HepG2 (cell line): ENCODE data around the gene BAHCC1. TPM values are rescaled to one million over a fixed set of nuclear protein-coding genes. Genes with fewer than 3 reads are reported as not detected.
A peak's percentile ranks its signal among the peaks of the same experiment; 100 is the strongest.

Source experiments
- ATF2 ChIP-seq: sonication (generic); formaldehyde crosslinking; IDR thresholded peaks from 2 replicates; pipeline ENCODE4 v1.4.0; 2020; ENCODE audit warnings: missing genetic modification reagents
- HCFC1 ChIP-seq: fragments of 150-350 bp; IDR thresholded peaks from 2 replicates; pipeline ENCODE4 v1.6.1; 2014; ENCODE audit warnings: low read depth, low read length
- HDAC6 ChIP-seq: fragments of 200-600 bp; sonication (generic); IDR thresholded peaks from 2 replicates; pipeline ENCODE4 v1.7.0; 2017; ENCODE audit warnings: mild to moderate bottlenecking, antibody characterized with exemption, low read length, low read depth
- KMT2A ChIP-seq: sonication (generic); formaldehyde crosslinking; IDR thresholded peaks from 2 replicates; pipeline ENCODE4 v1.4.0; 2020; ENCODE audit warnings: missing genetic modification reagents
- MAF1 ChIP-seq: sonication (generic); formaldehyde crosslinking; IDR thresholded peaks from 2 replicates; pipeline ENCODE4 v1.5.0; 2020; ENCODE audit warnings: missing genetic modification reagents, borderline replicate concordance
- MAFG ChIP-seq: sonication (generic); formaldehyde crosslinking; IDR thresholded peaks from 2 replicates; pipeline ENCODE4 v1.5.1; 2020; ENCODE audit warnings: mild to moderate bottlenecking, missing genetic modification reagents
- NFE2L2 ChIP-seq: fragments of 150-350 bp; IDR thresholded peaks from 2 replicates; pipeline ENCODE4 v1.6.1; 2014; ENCODE audit warnings: low read length
- NFIC ChIP-seq: IDR thresholded peaks from 2 replicates; pipeline ENCODE4 v1.6.1; 2012; ENCODE audit warnings: mild to moderate bottlenecking, low read length, inconsistent platforms
- NR2C2 ChIP-seq: sonication (generic); formaldehyde crosslinking; IDR thresholded peaks from 2 replicates; pipeline ENCODE4 v1.4.0; 2020; ENCODE audit warnings: missing genetic modification reagents, mild to moderate bottlenecking, moderate library complexity, borderline replicate concordance
- THRA ChIP-seq: sonication (generic); formaldehyde crosslinking; IDR thresholded peaks from 2 replicates; pipeline ENCODE4 v1.4.0; 2020; ENCODE audit warnings: missing genetic modification reagents, borderline replicate concordance
- ZBTB46 ChIP-seq: sonication (generic); formaldehyde crosslinking; IDR thresholded peaks from 2 replicates; pipeline ENCODE4 v1.4.0; 2020; ENCODE audit warnings: mild to moderate bottlenecking, missing genetic modification reagents, borderline replicate concordance
- ZNF18 ChIP-seq: sonication (generic); formaldehyde crosslinking; IDR thresholded peaks from 2 replicates; pipeline ENCODE4 v1.8.0; 2022; ENCODE audit warnings: mild to moderate bottlenecking, missing genetic modification reagents; ENCODE audit not compliant: insufficient replicate concordance
- ZNF30 ChIP-seq: sonication (generic); formaldehyde crosslinking; IDR thresholded peaks from 2 replicates; pipeline ENCODE4 v1.5.0; 2020; ENCODE audit warnings: mild to moderate bottlenecking, missing genetic modification reagents
- ZNF570 ChIP-seq: sonication (generic); formaldehyde crosslinking; IDR thresholded peaks from 2 replicates; pipeline ENCODE4 v1.4.0; 2020; ENCODE audit warnings: mild to moderate bottlenecking, missing genetic modification reagents, borderline replicate concordance
- ZNF724P ChIP-seq: sonication (generic); formaldehyde crosslinking; IDR thresholded peaks from 2 replicates; pipeline ENCODE4 v1.8.0; 2022; ENCODE audit warnings: missing genetic modification reagents, borderline replicate concordance
- polyA plus RNA-seq, 8 experiments: library from polyadenylated mRNA; depleted of rRNA in 3 of 8; stranded (reverse) in 7 of 8; unstranded in 1 of 8; fragments of >200 nt; fragmentation: Illumina TruSeq in 4 of 8; extraction: Trizol in 4 of 8; gene quantifications; 2 replicates each; pipeline versions ENCODE4 v1.2.1 to v1.2.3, GENCODE V29; 2011 to 2016; ENCODE audit warnings: low read depth in 4 of 8, missing spikeins in 1 of 8, mixed read lengths in 1 of 8; ENCODE audit not compliant: insufficient read depth in 1 of 8
- total RNA-seq, 5 experiments: library from RNA; depleted of rRNA; stranded (reverse); fragments of >200 nt; fragmentation: Illumina TruSeq; extraction: Trizol; gene quantifications; 2 replicates each; pipeline ENCODE4 v1.2.3, GENCODE V29; 2016; ENCODE audit warnings: low read depth in 1 of 5

Gene BAHCC1
- total and polyA plus RNA-seq, 2 of the 13 experiments (the other 11 are each of a cell fraction or from before 2014, with no cell fraction given), result 1.4 to 1.7 TPM

GRCh38 chr17:81484195-81484979, 89.1 kb downstream of the BAHCC1 start (continued):
- TF ChIP-seq MAF1 (CRISPR knock-in tag), result no peak
- TF ChIP-seq HCFC1, result 0 out of 2 replicates have a peak, but pooled peaks have one; percentile 14
- TF ChIP-seq ZNF724P (CRISPR knock-in tag), result peak; percentile 85; the same call in 1 of the 2 replicates
- no peak for TF ChIP-seq MAFG (CRISPR knock-in tag)
- peak; percentile 53; the same call in 1 of the 2 replicates for TF ChIP-seq ATF2 (CRISPR knock-in tag)
- TF ChIP-seq ZNF30 (CRISPR knock-in tag), result no peak
- TF ChIP-seq NFE2L2, result peak; percentile 6; the same call in 1 of the 2 replicates
- no peak for TF ChIP-seq NFIC
- no peak for TF ChIP-seq ZNF570
- peak; percentile 85; the same call in 1 of the 2 replicates for TF ChIP-seq ZBTB46 (CRISPR knock-in tag)
- TF ChIP-seq THRA, result peak; percentile 74
- no peak for TF ChIP-seq ZNF18
- TF ChIP-seq NR2C2 (CRISPR knock-in tag), result peak; percentile 30; the same call in 1 of the 2 replicates
- no peak for TF ChIP-seq HDAC6
- peak; percentile 43; the same call in 1 of the 2 replicates for TF ChIP-seq KMT2A
